DOHH2 (cell line): Measurements from ENCODE around the gene MBOAT7.

Source experiments
- CTCF ChIP-seq: fragments of 200-600 bp; sonication (generic); IDR thresholded peaks from one replicate; pipeline ENCODE4 v1.5.1; 2014; ENCODE audit warnings: antibody characterized with exemption, mild to moderate bottlenecking, low read depth, low read length; ENCODE audit not compliant: poor library complexity, severe bottlenecking
- EZH2phosphoT487 ChIP-seq: fragments of 200-600 bp; sonication (generic); IDR thresholded peaks from 2 replicates; pipeline ENCODE4 v1.6.1; 2017; ENCODE audit warnings: borderline replicate concordance, mild to moderate bottlenecking, antibody characterized with exemption, low read length, moderate library complexity, mixed read lengths

DNA sequence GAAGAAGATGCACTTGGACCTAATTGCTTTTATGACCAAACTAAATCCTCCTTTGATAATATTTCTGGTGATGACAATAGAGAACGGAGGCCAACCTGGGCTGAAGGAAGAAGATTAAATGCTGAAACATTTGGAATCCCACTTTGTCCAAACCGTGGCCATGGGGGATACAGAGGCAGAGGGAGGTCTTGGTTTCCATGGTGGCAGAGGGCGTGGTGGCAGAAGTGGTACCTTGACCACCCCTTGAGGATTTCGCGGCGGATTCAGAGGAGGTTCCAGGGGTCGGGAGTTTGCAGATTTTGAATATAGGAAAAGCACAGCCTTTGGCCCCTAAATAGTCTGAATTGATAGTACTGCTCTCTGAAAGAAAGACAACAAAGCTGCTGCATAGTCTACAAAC is 40.7 kb upstream of the MBOAT7 start:
- no peak for TF ChIP-seq CTCF
- no peak for TF ChIP-seq EZH2phosphoT487
